ENCODE results near the gene TGFBR3.

- TF ChIP-seq CTCF (IDR thresholded peaks at IDR 0.05) (no peak), EP300 (IDR thresholded peaks at IDR 0.05) (peak in 2 of 4 donors; percentile 42 to 54), POLR2A (IDR thresholded peaks at IDR 0.05) (no peak), POLR2AphosphoS5 (IDR thresholded peaks at IDR 0.05) (peak; percentile 22 to 74 (median 34))
Measured at GRCh38 chr1:91827087-91827458, 58.9 kb downstream of the TGFBR3 start.
